ENCODE data around the gene BAZ1A.

BAZ1A gene, protein sequence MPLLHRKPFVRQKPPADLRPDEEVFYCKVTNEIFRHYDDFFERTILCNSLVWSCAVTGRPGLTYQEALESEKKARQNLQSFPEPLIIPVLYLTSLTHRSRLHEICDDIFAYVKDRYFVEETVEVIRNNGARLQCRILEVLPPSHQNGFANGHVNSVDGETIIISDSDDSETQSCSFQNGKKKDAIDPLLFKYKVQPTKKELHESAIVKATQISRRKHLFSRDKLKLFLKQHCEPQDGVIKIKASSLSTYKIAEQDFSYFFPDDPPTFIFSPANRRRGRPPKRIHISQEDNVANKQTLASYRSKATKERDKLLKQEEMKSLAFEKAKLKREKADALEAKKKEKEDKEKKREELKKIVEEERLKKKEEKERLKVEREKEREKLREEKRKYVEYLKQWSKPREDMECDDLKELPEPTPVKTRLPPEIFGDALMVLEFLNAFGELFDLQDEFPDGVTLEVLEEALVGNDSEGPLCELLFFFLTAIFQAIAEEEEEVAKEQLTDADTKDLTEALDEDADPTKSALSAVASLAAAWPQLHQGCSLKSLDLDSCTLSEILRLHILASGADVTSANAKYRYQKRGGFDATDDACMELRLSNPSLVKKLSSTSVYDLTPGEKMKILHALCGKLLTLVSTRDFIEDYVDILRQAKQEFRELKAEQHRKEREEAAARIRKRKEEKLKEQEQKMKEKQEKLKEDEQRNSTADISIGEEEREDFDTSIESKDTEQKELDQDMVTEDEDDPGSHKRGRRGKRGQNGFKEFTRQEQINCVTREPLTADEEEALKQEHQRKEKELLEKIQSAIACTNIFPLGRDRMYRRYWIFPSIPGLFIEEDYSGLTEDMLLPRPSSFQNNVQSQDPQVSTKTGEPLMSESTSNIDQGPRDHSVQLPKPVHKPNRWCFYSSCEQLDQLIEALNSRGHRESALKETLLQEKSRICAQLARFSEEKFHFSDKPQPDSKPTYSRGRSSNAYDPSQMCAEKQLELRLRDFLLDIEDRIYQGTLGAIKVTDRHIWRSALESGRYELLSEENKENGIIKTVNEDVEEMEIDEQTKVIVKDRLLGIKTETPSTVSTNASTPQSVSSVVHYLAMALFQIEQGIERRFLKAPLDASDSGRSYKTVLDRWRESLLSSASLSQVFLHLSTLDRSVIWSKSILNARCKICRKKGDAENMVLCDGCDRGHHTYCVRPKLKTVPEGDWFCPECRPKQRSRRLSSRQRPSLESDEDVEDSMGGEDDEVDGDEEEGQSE (N-terminal part only)

DNA sequence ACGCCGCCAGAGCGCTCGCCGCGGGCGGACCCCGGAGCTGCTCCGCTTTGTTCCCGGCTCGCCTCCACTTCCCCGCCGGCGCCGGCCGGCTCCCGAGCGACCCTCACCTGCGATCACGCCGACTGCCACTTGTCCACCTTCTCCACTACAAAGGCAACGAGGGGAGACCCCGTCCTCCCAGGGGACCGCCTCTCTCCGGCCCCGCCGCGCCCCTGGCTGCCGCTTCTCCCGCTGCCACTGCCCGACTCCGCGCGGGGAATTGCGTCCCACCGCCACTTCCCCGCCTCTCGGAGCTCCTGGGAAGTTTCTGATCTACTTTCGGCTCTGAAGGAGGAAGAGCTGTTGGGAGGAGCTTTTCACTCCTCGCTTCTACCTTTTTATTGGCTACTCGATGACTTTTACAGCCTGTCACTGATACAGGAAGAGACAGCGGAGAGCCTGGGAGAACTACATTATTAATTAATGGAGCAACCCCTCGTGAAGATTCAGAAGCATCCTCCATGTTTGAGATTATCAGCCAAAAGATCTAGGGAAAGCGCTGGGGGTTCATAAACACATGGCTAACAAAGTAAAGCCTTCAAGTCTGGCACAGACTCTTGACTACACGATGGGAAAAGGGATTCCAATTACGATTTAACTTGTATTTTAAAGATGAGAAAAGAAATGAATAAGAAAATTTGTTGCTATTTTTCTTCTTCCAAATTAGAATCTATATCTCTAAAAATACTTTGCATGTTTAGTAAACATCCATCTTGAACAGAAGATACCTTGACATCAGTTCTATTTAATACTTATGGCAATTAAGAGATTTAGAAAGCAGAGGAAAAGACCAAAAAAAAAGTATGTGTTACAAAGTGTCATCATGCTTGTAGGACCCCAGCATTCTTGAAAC, at the start of gene BAZ1A:
Gene BAZ1A (minus strand): TSS at position 330 of the 892 bp plus-strand sequence. CDS start 756 bp downstream, outside the sequence.
- DNase-seq (ENCODE audit: low read depth), result peak; percentile 88

DNA sequence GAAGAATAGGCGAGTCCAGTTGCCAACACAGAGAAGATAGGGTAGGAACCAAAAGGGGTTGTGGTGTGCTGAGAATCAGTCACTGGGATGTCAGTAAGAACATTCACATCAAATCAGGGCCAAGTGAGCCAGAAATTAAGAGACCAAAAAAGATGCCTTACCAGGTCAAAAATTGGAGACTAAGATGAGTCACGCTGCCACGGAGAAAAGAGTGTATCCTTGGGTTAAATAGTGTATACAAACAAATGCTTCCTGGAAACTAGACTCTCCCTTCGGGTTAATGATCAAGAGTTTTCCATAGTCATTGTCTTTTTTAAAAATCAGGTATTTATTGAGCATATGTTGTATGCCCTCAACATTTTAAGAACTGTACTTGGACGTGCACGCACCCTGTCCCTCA, 45.2 kb upstream of the BAZ1A start:
- DNase-seq (ENCODE audit: low read depth), result no peak

DNA sequence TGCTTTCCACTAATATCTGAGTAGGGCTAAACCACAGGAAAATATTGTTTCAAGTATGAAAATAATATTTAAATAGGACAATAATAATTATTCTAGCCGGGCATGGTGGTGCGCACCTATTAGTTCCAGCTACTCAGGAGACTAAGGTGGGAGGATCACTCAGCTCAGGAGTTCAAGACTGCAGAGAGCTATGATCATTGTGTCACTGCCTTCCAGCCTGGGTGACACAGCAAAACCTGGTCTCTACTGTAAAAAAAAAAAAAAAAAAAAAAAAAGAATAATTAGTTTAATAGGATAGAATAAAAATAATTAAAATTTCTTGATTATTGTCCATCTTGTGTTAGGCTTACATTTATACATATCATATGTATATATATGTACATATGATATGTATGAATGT, 38.5 kb upstream of the BAZ1A start:
- no peak for DNase-seq (ENCODE audit: low read depth)

DNA sequence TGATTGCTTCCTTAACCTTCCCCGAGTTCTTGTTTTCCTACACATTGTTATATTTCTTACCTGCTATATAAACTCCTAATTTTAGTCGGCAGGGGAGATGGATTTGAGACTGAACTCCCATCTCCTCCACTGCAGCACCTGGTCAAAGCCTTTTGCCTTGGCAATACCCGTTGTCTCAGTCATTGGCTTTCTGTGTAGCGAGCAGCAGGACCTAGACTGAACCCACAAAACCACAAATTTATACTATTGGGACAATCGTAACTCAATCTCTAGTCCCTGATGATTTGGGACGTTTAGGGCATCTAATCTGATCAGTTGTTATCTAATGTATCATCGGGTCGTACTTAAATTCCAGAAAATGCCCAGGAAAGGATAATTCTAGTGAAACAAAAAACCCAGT, 37.8 kb upstream of the BAZ1A start:
- no peak for DNase-seq (ENCODE audit: low read depth)

DNA sequence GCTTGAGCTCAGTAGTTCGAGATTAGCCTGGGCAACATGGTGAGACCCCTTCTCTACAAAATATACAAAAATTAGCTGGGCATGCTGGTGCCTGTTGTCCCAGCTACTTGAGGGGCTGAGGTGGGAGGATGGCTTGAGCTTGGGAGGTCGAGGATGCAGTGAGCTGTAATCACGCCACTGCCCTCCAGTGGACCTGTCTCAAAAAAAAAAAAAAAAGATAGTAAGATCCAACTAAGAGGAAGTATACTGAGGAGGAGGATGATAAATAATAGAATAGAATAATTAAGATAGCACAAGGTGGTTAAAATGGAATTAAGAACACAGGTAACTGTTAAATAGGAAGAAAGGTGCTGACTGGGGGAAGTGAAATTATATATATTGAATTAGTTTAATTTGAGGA, 37.0 kb upstream of the BAZ1A start:
- no peak for DNase-seq (ENCODE audit: low read depth)

DNA sequence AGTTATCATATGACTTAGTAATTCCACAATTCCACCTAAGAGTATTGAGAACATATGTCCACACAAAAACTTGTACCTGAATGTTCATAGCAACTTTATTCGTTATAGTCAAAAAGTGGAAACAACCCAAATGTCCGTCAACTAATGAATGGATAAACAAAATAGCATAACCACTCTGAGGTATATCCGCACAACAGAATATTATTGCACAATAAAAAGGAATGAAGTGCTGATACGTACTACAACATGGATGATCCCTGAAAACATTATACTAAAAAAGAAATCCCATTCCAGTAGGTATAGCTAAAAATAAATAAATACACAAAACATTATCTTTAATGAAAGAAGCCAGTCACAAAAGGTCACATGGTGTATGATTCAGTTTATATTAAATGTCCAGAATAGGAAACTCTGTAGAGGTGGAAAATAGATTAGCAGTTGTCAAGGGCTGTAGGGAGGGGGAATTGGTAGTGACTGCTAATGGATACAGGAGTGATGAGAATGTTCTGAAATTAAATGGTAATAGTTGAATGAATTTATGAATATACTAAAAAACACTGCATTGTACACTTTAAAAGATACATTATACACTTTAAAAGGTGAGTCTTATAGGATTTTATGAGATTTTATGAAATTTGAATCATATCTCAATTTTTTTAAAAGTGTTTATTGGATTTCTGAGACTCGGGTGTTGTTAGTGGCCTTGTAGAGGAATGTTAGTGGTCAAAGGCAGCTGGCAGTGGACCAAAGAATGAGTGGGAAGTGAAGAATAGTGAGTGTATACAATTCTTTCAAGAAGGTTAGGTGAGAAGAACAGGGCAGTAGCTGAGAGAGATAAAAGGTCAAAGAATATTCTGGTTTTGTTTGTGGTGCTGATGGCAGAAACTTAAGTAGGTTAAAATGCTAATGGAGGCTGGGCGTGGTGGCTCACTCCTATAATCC, 36.3 kb upstream of the BAZ1A start:
- no peak for DNase-seq (ENCODE audit: low read depth)

DNA sequence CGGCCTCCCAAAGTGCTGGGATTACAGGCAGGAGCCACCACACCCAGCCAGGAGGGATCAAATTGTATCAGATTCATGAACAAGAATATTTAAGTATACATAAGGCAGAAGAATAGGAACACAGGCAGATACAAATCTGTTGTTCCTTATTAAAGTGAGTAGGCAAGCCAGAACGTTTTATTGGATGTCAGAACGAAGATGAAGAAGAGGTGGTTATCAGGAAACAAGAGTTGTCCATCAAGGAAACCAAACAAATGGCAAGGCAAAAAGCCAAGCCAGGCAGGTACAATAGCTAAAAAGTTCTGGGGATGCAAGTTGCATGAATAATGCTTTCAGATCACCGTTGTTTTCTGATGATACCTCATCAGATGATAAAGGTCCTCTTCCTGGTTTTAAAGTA, 31.1 kb upstream of the BAZ1A start:
- DNase-seq (ENCODE audit: low read depth), result no peak

DNA sequence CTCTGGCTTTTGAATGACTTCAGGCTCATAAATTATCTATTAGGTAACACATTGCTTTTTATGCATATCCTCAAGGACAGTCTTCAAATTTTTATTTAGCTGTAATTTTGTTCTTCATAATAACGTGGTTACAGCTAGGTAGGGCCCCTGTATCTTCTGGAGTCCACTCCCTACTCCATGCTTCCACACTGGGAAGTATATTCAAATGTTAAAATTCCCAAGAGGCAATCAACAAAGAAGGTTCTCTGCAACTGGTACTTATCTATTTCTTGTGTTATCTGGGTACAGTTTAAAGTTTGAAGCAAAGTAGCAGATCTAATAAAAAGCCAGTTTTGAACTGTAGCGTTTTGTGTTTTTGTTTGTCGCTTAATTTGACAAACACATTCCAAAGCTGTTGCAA, 20.1 kb upstream of the BAZ1A start:
- DNase-seq (ENCODE audit: low read depth), result no peak

DNA sequence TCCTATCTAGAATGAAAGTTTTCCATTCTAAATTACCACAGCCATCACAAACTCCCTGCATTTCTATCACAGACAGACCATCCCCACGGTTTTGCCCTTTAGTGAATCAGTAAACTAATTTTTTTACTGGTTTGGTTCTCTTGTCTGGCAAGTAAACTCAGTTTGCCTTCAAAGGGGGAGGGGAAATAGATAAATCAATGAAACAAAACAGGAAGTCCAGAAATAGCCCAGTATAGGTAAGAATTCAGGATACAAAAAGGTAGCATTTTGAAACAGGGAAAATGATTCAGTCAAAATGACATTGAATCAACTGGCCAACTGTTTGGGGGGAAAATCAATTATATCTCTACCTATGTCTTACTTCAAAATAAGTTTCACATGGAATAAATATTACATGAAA, 15.8 kb upstream of the BAZ1A start:
- DNase-seq (ENCODE audit: low read depth), result no peak

DNA sequence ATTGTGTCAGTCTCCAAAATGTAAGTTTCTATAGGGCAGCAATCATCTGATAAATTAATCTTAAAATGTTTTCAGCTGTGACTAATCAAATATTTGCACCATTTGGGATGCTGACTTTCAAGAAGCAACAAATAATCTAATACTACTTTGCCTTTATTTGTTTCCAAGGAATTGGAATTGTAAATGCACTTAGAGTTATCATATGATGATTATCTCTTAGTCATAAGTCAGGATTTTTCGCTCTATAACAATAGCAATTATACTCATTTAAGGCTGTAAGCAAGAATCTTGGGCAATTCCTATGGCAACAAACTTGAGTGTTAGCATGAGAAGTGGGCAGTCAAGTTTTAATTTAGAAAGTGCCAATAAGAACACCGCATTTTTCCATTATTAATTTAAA, 13.0 kb upstream of the BAZ1A start:
- DNase-seq (ENCODE audit: low read depth), result no peak

DNA sequence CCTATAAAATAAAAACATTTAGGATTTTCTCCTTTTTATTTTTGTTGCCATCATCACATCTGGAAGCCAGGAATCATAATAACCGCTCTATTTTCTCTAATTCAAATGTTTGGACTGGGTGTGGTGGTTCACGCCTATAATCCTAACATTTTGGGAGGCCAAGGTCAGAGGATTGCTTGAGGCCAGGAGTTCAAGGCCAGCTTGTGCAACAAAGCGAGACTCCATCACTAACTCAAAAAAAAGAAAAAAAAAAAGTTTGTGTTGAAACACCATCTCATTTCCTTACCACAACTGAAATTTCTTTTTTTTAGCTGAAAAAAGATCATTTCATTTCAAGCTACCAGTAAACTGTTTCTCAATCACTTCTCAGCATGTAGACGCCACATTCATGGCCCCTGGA, 8.8 kb upstream of the BAZ1A start:
- no peak for DNase-seq (ENCODE audit: low read depth)

DNA sequence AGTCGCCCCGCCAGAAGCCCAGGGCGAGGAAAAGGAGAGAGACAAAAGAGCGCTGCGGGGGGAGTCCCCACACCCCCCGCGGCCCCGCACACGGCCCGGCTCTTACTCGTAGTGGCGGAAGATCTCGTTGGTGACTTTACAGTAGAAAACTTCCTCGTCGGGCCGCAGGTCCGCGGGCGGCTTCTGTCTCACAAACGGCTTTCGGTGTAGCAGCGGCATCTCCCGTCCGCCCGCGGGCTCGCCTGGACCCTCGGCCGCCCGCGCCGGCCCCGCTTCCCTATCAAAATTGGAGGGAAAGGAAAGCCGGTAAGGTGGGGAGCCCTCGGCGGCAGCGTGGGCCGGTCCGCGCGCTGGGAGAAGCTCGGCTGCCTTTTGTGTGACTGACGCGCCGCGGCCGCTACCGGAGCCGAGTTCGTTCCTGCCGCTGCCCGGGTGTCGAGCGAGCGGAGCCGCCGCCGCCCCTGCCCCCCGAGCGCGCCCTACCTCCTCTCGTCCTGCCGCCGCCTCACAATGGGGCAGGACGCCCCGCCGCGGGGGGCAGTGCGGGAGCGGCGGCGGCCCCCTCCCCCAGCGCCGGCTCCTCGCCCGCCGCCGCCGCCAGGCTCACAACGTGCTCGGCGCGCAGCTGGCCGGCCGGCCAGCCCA, 652 bp downstream of the BAZ1A start:
- DNase-seq (ENCODE audit: low read depth), result peak; percentile 52

DNA sequence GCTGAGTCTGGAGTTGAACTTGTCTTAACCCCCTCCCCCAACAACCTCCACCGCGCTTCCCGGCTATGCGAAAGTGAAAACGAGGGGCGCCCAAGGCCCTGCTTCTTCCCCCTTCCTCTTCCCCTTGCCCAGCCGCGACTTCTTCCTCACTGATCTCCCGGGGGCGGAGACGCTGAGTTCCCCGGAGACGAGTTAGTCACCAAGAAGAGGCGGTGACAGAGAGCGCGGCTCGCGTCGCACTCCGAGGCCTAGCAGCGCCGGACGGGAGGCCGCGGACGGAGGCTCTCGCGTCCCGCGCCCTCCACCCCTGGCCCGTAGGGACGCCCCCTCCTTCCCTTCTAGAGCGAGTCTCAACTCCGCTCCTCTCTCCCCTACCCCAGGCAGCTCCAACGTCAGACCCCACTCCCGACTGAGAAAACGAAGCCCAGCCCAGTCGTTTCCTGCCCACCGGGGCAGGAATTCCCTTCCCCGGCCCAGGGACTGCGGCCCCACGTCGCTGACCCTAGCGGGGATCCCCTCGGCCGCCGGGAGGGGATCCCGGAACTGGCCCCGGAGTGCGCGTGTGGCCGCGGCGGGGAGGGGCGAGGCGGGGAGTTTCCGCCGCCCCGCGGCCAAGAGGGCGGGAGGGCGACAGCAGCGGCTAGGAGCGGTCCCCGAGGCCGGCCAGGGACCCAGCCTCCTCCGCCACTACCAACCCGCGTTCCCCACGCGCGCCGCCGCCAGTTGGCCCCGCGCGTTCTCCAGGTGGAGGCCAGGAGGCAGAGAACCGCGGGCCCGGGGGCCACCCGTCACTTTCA, 1.4 kb downstream of the BAZ1A start:
- DNase-seq (ENCODE audit: low read depth), result peak; percentile 68

DNA sequence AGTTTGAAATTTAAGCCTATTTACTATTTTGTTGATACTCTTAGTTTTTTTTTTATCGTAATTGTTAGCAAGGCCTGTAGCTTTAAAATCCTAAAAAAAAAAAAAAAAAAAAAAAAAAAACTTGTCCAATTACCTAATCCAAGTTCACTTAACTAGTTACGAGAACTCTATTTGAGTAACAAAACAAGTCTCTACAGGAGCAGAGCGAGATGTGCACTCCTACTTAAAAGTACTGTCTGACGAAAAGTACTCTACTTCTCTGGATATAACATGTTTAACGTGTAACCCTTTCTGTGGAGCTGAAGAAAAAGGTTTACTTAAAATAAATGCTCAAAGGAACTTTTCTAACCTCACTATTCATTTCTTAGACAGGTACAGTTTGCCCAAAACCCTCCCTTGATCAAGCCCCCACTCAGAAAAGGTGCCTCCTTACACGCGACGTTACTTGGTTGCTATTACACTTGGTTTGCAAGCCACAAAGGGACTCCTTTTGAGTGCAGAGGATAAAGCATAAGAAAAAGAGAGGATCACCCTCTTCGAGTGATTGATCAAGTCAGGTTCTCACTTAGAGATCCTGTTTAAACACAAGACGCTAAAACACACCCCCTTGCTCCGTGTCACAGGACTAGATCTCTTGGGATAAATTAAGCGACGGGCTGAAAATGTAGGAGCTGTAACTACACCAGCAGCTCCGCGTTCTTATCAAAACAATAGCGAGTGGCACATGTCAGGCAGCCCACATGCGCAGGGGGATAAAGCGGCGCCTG, 2.2 kb downstream of the BAZ1A start:
- peak; percentile 51 for DNase-seq (ENCODE audit: low read depth)

DNA sequence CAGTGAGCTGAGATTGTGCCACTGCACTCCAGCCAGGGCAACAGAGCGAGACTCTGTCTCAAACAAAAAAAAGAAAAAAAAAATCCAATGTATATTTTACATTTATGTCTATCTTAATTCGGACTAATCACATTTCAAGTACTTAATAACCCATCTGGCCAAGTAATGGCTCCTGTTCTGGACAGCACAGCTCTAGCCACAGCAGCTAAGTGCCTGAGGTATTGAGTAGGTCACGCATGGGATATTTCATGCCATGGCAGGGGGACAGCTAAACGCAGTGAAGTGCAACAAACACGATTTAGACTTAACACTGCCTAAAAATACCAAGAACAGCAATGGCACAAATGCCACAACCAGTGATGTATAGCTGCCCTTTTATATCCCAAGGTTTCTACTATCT, 8.0 kb downstream of the BAZ1A start:
- no peak for DNase-seq (ENCODE audit: low read depth)

DNA sequence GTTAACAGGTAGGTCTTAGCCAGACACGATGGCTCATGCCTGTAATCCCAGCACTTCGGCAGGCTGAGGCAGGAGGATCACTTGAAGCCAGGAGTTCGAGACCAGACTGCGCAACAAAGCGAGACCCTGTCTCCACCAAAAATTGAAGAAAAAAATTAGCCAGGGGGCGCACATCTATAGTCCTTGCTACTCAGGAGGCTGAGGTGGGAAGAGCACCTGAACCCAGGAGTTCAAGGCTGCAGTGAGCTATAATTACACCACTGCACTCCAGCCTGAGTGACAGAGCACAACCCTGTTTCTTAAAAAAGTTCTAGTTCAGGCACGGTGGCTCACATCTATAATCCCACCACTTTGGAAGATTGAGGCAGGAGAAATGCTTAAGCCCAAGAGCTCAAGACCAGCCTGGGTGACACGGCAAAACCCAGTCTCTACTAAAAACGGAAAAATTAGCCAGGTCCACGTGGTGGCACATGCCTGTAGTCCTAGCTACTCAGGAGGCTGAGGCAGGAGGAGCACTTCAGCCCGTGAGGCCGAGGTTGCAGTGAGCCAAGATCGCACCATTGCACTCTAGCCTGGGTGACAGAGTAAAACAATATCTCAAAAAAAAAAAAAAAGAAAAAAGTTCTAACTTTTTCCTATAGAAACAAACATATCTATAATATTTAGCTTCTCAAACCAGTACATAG, 9.1 kb downstream of the BAZ1A start:
- DNase-seq (ENCODE audit: low read depth), result no peak

DNA sequence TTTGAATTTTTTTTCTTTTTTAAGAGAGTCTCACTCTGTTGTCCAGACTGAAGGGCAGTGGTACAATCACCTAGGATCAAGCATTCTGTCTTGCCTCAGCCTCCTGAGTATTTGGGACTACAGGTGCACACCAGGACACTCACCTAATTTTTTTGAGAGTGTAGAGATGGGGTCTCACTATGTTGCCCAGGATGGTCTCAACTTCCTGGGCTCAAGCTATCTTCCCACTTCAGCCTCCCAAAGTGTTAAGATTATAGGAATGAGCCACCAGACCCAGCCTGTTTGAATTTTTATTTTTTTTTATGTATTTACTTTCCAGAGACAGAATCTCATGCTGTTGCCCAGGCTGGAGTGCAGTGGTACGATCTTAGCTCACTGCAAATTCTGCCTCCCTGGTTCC, 11.3 kb downstream of the BAZ1A start:
- no peak for DNase-seq (ENCODE audit: low read depth)

DNA sequence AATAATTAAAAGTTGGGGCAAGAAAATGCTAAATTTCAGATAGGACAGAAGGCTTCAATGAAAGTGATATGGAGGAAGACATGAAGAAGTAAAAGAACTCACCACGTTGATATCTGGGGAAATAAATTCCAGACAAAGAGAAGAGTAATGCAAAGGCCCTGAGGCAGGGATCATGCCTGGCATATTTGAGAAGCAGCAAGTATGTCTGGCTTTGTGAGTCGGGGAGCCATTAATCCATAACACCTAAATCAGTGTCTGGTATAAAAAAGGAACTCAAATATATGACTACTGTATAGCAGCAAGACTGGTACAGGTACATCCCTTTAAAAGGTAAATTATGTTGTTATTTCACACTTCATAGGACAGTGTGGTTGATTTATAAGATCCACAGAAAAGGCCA, 16.4 kb downstream of the BAZ1A start:
- DNase-seq (ENCODE audit: low read depth), result no peak
